Parathyroid adenoma (tissue), 2 donors: Measurements from ENCODE around the gene KRTAP5-5.

Experiments used
- H2AFZ ChIP-seq: fragments of 300-600 bp; sonication (generic); one replicate; pipeline ENCODE4 v1.7.0; 2017; ENCODE audit warnings: antibody characterized with exemption, mild to moderate bottlenecking
- H3K27ac ChIP-seq: fragments of 300-600 bp; sonication (generic); one replicate; pipeline ENCODE4 v1.7.0; 2017
- H3K27me3 ChIP-seq: fragments of 300-600 bp; sonication (generic); one replicate; pipeline ENCODE4 v1.7.0; 2017; ENCODE audit warnings: low read length; ENCODE audit not compliant: control insufficient read depth, insufficient read depth
- H3K36me3 ChIP-seq: fragments of 300-600 bp; sonication (generic); one replicate; pipeline ENCODE4 v1.7.0; 2017; ENCODE audit warnings: low read length; ENCODE audit not compliant: control insufficient read depth, insufficient read depth
- H3K4me1 ChIP-seq: fragments of 300-600 bp; sonication (generic); one replicate; pipeline ENCODE4 v1.7.0; 2017; ENCODE audit warnings: control low read depth
- H3K4me2 ChIP-seq: fragments of 300-600 bp; sonication (generic); one replicate; pipeline ENCODE4 v1.7.0; 2017; ENCODE audit warnings: low read length
- H3K4me3 ChIP-seq: fragments of 300-600 bp; sonication (generic); one replicate; pipeline ENCODE4 v1.7.0; 2017; ENCODE audit warnings: low read depth, low read length
- H3K79me2 ChIP-seq: fragments of 300-600 bp; sonication (generic); one replicate; pipeline ENCODE4 v1.7.0; 2017; ENCODE audit warnings: control low read depth
- H3K9ac ChIP-seq: fragments of 300-600 bp; sonication (generic); one replicate; pipeline ENCODE4 v1.7.0; 2017; ENCODE audit warnings: mild to moderate bottlenecking
- H3K9me3 ChIP-seq: fragments of 300-600 bp; sonication (generic); one replicate; pipeline ENCODE4 v1.7.0; 2017; ENCODE audit warnings: low read length; ENCODE audit not compliant: control insufficient read depth
- CTCF ChIP-seq: fragments of 300-600 bp; sonication (generic); IDR thresholded peaks from one replicate; pipeline ENCODE4 v1.7.0; 2017; ENCODE audit warnings: antibody characterized with exemption, mild to moderate bottlenecking
- donor health status: primary hyperparathyroidism.

The KRTAP5-5 gene

DNA sequence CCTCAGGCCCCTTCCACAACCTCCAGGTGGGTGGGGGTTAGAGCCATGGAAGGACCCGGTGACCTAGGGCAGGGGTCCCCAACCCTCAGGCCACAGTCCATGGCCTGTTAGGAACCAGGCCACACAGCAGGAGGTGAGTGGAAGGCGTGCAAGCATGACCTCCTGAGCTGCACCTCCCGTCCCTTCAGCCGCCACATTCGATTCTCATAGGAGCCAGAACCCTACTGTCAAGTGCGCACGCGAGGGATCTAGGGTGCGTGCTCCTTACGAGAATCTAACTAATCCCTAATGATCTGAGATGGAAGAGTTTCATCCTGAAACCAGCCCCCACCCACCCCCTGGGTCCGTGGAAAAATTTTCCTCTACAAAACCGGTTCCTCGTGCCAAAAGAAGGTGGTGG is 4.0 kb upstream of the KRTAP5-5 start:
- Histone ChIP-seq H3K9me3 (no peaks in the 10 kb centered on the region), H3K36me3 (no peaks in the 10 kb centered on the region), H3K4me1 (no peaks in the 10 kb centered on the region), H2AFZ (no peak overlapping the region), H3K4me2 (no peak overlapping the region), H3K9ac (no peak overlapping the region), H3K79me2 (no peaks in the 10 kb centered on the region), H3K27me3 (no peaks in the 10 kb centered on the region), H3K4me3 (no peak overlapping the region), H3K27ac (no peak overlapping the region)
- no peak for TF ChIP-seq CTCF

DNA sequence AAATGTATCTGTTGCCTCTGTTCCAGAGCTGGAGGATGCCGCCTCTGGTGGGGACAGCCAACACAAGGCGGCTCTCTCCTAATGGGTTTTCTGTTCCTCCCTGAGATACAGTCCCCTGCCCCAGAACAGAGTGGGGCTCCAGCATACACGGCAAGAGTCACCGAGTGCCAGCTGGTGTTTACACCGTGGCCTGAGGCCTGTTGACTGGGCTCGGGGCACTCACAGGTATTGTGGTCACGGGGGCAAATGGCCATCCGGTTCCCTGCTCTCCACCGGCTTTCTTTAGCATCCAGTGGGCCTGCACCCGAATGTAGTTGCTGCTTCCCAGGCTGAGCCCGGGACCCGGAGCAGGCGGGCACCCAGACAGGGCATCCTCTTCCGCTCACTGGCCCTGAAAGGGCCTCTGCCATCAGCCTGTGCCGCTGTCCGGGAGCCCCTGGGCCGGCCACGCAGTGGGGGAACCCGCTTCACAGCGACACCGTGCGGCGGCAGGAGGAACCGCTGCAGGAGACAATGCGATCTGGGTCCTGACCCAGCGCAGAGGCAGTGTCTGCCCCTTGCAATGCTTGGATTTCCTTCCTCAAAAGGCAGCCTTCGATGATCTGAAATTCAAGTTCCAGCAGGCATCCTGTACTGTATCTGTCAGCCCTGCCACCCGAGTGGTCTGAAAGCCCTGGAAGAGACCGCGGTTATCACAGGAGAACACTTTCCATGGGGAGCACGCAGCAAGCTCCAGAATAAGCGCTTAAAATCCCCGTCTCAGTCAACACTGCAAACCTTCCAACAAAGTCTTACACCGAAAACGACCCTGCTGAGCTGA is 859 bp upstream of the KRTAP5-5 start:
- peak; percentile 67 for TF ChIP-seq CTCF
- no peak overlapping the region for H3K9ac ChIP-seq
- H3K4me1 ChIP-seq, result no peaks in the 10 kb centered on the region
- H3K27me3 ChIP-seq, result no peaks in the 10 kb centered on the region
- H2AFZ ChIP-seq, result no peak overlapping the region
- H3K4me2 ChIP-seq, result no peak overlapping the region
- H3K79me2 ChIP-seq, result no peaks in the 10 kb centered on the region
- no peaks in the 10 kb centered on the region for H3K9me3 ChIP-seq
- no peak overlapping the region for H3K4me3 ChIP-seq
- H3K36me3 ChIP-seq, result no peaks in the 10 kb centered on the region
- H3K27ac ChIP-seq, result no peak overlapping the region

- Histone ChIP-seq H3K4me1 (no peaks in the 10 kb centered on the region), H3K4me2 (no peak overlapping the region), H3K9ac (no peak overlapping the region), H3K27me3 (no peaks in the 10 kb centered on the region), H3K27ac (no peak overlapping the region), H3K36me3 (no peaks in the 10 kb centered on the region), H3K79me2 (no peaks in the 10 kb centered on the region), H2AFZ (no peak overlapping the region), H3K9me3 (no peaks in the 10 kb centered on the region), H3K4me3 (no peak overlapping the region)
- TF ChIP-seq CTCF, result no peak
Measured at GRCh38 chr11:1630271-1630670, 696 bp downstream of the KRTAP5-5 start.

DNA sequence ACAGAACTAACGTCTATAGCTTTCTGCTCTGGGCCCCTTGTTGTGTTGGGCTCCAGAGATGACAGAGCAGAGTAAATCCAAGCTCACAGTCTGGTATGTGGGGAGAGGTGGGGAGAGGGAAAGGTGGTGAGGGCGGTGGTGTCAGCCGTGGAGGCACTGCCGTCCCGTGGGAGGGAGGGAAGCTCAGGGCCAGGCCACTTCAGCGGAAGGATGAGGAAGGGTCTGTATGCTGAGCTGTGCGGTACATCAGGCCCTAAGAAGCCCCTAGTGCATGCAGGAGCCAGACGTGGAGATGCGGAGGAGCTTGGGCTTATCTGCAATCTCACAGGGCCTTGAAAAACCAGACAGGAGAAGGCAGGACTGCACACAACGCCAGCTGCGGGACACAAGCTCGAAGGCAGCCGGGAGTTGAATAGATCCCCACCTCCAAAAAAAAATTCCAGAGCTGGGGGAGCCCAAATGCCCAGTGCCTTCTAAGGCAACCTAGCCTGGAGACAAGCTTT is 1.5 kb downstream of the KRTAP5-5 start:
- H3K27ac ChIP-seq, result no peak overlapping the region
- no peak for TF ChIP-seq CTCF
- H3K36me3 ChIP-seq, result no peaks in the 10 kb centered on the region
- no peak overlapping the region for H3K4me2 ChIP-seq
- H3K4me1 ChIP-seq, result no peaks in the 10 kb centered on the region
- no peaks in the 10 kb centered on the region for H3K9me3 ChIP-seq
- H3K27me3 ChIP-seq, result no peaks in the 10 kb centered on the region
- H3K9ac ChIP-seq, result no peak overlapping the region
- H3K4me3 ChIP-seq, result no peak overlapping the region
- no peaks in the 10 kb centered on the region for H3K79me2 ChIP-seq
- no peak overlapping the region for H2AFZ ChIP-seq
